ENCODE measurements around the gene TBXA2R. TPM values are rescaled to one million over a fixed set of nuclear protein-coding genes. Genes with fewer than 3 reads are reported as not detected.

Gene TBXA2R
- total RNA-seq, 1 donor from 2014 or later, result 1.2 TPM

GRCh38 chr19:3551792-3552095 is 54.9 kb downstream of the TBXA2R start:
- no peak for DNase-seq

DNA sequence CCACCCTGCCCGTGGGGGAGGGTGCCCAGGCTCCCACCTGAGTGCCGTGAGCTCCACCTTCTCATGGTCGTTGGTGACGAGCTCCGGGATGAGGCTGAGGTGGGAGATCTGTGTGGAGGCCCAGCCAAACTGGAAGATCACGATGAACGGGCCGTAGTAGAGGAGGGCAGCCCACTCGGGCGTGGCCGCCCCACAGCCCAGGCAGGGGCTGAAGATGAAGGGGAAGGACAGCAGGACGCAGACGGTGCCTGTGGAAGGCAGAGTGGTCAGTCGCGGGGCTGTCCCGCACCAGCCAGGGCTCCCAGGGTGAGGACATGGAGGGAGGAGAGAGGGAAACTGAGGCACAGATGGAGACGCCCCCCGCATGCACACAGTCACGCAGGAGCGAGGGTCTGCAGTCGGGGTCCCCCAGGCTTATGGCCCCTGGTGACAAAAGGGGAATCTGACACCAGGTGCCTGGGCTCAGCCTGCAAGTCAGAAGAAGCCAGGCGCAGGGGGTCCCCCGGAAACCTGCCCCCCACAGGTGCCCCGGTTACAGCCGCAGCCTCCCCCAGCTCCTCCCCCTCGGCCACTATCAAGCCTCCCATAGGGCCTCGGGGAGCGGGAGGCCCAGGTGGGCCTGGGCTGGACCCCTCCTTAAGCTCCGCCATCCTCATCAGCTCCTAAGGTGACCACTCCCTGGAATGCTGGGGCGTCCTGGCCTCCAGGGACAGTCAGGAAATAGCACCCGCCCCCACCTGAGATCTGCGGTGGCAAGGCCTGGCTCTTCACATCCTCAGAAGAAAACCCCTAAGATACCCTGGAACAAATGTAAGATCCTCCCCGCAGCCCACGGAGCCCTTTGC is 55.5 kb downstream of the TBXA2R start:
- no peak for DNase-seq

- no peak for DNase-seq
Observed at GRCh38 chr19:3549816-3550215, 56.9 kb downstream of the TBXA2R start.

GRCh38 chr19:3548606-3549005 is 58.1 kb downstream of the TBXA2R start:
- no peak for DNase-seq

- DNase-seq, result no peak
Observed at GRCh38 chr19:3547767-3548282, 58.9 kb downstream of the TBXA2R start.

DNA sequence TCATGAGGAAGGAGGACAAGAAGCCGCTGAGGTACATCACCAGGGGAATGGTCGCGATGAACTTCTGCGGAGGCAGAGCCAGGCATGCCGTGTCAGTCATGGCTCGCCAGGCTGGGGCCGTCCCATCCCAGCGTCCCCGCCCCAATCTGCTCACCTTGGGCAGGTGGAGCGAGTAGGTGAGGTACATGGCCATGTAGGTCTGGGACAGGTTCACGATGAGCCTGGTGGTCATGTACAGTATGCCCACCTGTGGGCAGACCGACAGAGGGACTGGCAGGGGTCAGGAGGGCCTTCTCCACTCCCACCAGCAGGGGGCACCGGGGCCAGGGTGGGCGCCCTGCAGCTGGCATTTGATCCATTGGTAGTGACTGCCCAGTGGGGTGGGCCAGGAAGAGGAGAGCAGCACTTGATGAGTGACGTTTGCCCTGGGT is 59.4 kb downstream of the TBXA2R start:
- no peak for DNase-seq

DNA sequence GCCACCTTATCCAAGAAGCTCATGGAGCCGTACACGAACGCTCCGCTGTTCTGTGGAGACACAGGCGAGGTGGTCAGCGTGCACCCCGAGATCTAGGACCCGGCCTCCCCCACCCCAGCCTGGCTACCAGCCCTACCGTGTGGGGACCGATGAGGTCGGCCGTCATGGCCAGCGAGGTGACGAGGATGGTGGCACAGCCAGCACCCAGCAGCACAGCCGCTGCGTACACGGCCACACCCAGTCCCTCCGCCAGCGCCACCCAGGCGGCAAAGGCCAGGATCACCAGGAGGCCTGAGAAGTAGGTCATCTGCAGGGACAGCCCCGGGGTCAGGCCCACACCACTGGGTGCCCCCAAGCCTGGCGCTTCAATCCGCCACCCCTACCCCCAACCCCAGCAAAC is 60.6 kb downstream of the TBXA2R start:
- DNase-seq, result no peak

DNA sequence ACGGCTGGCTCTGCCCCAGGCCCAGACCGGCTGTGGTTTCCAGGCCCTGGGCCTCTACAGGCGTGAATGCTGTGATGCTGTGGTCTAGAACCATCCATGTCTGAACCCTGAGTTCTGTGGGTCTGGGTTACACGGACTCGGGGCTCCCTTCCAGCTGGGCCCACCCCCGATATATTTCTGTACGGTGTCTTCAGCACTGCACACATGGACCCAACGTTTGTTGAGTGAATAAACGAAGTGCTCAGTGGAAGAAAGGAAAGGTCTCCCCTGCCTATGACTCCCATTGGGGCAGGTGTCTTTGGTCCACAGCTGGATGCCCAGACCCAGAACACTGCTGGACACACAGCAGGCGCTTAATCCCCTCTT is 61.0 kb downstream of the TBXA2R start:
- DNase-seq, result no peak

- no peak for DNase-seq
Observed at GRCh38 chr19:3544742-3545668, 61.7 kb downstream of the TBXA2R start.

Small RNA genes within 50 kb of the gene (small RNA-seq; reads per million reads assigned to genes)
- not detected for gene AC005786.1 (ENCODE audit: low replicate concordance)

Other genes with a start within 250 kb of the TBXA2R start
- 27.6 TPM for gene NFIC, start 240.3 kb downstream of the TBXA2R start, total RNA-seq
- gene SMIM24, start 126.3 kb downstream of the TBXA2R start, total RNA-seq, result not detected
- not detected for gene SMIM44, start 123.4 kb downstream of the TBXA2R start, total RNA-seq
- gene DOHH, start 106.2 kb downstream of the TBXA2R start, total RNA-seq, result 6.7 TPM
- 22.7 TPM for gene FZR1, start 100.6 kb downstream of the TBXA2R start, total RNA-seq
- gene TEKTIP1, start 67.7 kb downstream of the TBXA2R start, total RNA-seq, result not detected
- gene MFSD12, start 49.3 kb downstream of the TBXA2R start, total RNA-seq, result 23.6 TPM
- gene HMG20B, start 33.9 kb downstream of the TBXA2R start, total RNA-seq, result 44.1 TPM
- gene GIPC3, start 21.4 kb downstream of the TBXA2R start, total RNA-seq, result 0.20 TPM
- gene CACTIN, start 19.9 kb upstream of the TBXA2R start, total RNA-seq, result 12.8 TPM
- gene PIP5K1C, start 93.6 kb upstream of the TBXA2R start, total RNA-seq, result 8.9 TPM
- gene TJP3, start 101.5 kb upstream of the TBXA2R start, total RNA-seq, result 1.2 TPM
- gene APBA3, start 154.8 kb upstream of the TBXA2R start, total RNA-seq, result 14.6 TPM
- gene MRPL54, start 155.8 kb upstream of the TBXA2R start, total RNA-seq, result 27.3 TPM
- gene RAX2, start 165.4 kb upstream of the TBXA2R start, total RNA-seq, result not detected
- gene MATK, start 179.5 kb upstream of the TBXA2R start, total RNA-seq, result 0.99 TPM